ENCODE results near the gene FOXL2.

FOXL2 gene

DNA sequence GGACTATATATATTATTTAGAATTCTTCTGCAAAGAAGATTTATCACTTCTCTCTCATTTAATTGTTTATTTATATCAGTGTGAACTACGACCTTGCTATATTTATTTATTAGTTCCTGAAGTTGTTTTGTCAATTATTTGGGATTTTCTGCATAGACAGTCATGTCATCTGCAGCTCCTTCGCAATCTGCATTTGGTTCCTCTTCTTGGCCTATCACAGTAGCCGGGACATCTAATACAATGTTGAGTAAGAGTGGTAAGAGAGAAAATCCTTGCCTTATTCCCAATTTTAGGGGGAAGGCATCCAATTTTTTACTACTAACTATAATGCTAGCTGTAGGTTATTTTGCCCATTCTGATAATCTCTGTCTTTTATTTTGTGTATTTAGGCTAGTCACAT is 39.4 kb downstream of the FOXL2 start:
- Histone ChIP-seq H3K36me3 (ENCODE audit: control insufficient read depth, insufficient read depth, low read length, severe bottlenecking) (no peaks in the 10 kb centered on the region), H3K9ac (ENCODE audit: low read length) (no peak overlapping the region), H3K9me3 (ENCODE audit: control insufficient read depth, low read length) (no peaks in the 10 kb centered on the region), H3K4me3 (ENCODE audit: low read length) (no peak overlapping the region), H3K4me1 (ENCODE audit: control insufficient read depth, insufficient read depth, low read length) (no peaks in the 10 kb centered on the region), H3K27me3 (replicated peaks; ENCODE audit: control insufficient read depth, insufficient read depth, low read length) (no peaks in the 10 kb centered on the region)
- DNase-seq (ENCODE audit: low read depth), result no peak

DNA sequence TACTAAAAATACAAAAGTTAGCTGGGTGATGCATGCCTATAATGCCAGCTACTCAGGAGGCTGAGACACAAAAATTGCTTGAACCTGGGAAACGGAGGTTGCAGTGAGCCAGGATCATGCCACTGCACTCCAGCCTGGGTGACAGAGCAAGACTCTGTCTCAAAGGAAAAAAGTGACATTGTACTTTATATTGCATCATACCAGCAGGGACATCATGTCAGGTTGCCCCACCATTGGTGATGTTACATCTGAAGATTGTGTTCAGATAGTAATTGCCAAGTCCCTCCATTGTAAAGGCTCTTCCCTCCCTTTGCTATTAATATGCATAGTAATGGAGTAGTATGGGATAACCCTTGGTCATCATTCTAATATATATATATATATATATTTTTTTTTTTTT is 44.8 kb downstream of the FOXL2 start:
- Histone ChIP-seq H3K27me3 (replicated peaks; ENCODE audit: control insufficient read depth, insufficient read depth, low read length) (no peaks in the 10 kb centered on the region), H3K9me3 (ENCODE audit: control insufficient read depth, low read length) (no peaks in the 10 kb centered on the region), H3K4me1 (ENCODE audit: control insufficient read depth, insufficient read depth, low read length) (peaks cover 30% of the 10 kb centered on the region), H3K4me3 (ENCODE audit: low read length) (no peak overlapping the region), H3K9ac (ENCODE audit: low read length) (no peak overlapping the region), H3K36me3 (ENCODE audit: control insufficient read depth, insufficient read depth, low read length, severe bottlenecking) (no peaks in the 10 kb centered on the region)
- DNase-seq (ENCODE audit: low read depth), result no peak

DNA sequence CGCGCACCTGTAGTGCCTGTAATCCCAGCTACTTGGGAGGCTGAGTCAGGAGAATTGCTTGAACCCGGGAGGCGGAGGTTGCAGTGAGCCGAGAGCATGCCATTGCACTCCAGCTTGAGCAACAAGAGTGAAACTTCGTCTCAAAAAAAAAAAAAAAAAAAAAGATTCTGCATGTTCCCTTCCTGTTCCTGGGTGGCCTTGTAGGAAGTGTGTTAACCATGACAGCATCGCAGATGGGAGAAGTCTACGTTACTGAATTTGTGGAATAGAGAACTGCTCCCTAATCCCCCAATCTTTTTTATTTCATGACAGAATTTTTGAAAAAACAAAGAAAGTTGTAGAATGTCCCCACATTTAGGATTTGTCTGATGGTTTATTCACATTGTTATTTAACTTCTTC is 45.4 kb downstream of the FOXL2 start:
- Histone ChIP-seq H3K4me3 (ENCODE audit: low read length) (no peak overlapping the region), H3K9ac (ENCODE audit: low read length) (no peak overlapping the region), H3K4me1 (ENCODE audit: control insufficient read depth, insufficient read depth, low read length) (peaks cover 30% of the 10 kb centered on the region), H3K9me3 (ENCODE audit: control insufficient read depth, low read length) (no peaks in the 10 kb centered on the region), H3K36me3 (ENCODE audit: control insufficient read depth, insufficient read depth, low read length, severe bottlenecking) (no peaks in the 10 kb centered on the region), H3K27me3 (replicated peaks; ENCODE audit: control insufficient read depth, insufficient read depth, low read length) (no peaks in the 10 kb centered on the region)
- DNase-seq (ENCODE audit: low read depth), result no peak

DNA sequence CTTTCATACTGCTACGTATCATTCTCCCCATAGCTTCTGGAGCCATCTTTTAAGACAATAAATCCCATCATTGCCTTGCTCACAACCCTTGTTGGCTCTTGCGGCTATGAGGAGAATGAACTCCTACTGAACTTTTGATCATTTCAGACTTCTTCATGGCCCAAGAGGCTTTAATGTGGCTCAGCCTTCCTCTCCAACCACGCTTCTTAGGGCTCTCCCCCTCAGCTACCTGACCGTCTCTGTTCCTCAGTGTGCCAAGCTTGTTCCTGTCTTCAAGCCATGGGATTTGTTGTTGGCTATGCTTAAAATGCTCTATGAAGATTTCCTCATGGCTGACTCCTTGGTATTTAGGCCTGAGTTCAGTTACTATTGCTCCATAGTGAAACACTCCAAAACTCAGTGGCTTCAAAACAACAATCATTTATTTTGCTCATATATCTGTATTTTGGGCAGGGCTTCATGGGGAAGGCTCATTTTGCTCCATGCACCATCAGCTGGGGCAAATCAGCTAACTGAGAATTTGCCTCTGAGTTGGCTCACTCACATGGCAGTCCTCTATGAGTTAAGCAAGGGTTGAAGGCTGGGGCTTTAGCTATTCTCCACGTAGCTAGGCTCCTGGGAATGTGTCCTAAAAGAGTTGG is 47.5 kb downstream of the FOXL2 start:
- H3K36me3 ChIP-seq (ENCODE audit: control insufficient read depth, insufficient read depth, low read length, severe bottlenecking), result no peaks in the 10 kb centered on the region
- H3K9me3 ChIP-seq (ENCODE audit: control insufficient read depth, low read length), result no peaks in the 10 kb centered on the region
- peak; percentile 36 for DNase-seq (ENCODE audit: low read depth)
- no peaks in the 10 kb centered on the region for H3K27me3 ChIP-seq (replicated peaks; ENCODE audit: control insufficient read depth, insufficient read depth, low read length)
- H3K9ac ChIP-seq (ENCODE audit: low read length), result no peak overlapping the region
- H3K4me1 ChIP-seq (ENCODE audit: control insufficient read depth, insufficient read depth, low read length), result peaks cover 30% of the 10 kb centered on the region
- peak overlapping the region; percentile 25 for H3K4me3 ChIP-seq (ENCODE audit: low read length)

DNA sequence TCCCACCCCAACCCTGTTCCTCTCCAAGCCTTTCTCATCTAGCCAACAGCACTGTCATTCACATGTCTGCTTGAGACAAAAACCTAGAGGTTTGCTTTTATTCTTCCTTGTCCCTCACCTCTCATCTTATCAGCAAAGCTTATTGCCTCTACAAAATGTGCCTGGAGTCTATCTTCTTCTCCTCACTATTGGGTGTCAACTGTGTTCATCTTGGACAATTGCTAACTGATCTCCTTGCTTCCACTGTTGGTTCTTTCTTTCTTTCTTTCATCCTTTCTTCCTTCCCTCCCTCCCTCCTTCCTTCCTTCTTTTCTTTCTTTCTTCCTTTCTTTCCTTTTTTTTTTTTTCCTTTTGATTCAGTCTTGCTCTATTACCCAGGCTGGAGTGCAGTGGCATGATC is 48.2 kb downstream of the FOXL2 start:
- H3K27me3 ChIP-seq (replicated peaks; ENCODE audit: control insufficient read depth, insufficient read depth, low read length), result no peaks in the 10 kb centered on the region
- DNase-seq (ENCODE audit: low read depth), result no peak
- H3K4me1 ChIP-seq (ENCODE audit: control insufficient read depth, insufficient read depth, low read length), result peaks cover 30% of the 10 kb centered on the region
- H3K36me3 ChIP-seq (ENCODE audit: control insufficient read depth, insufficient read depth, low read length, severe bottlenecking), result no peaks in the 10 kb centered on the region
- no peak overlapping the region for H3K9ac ChIP-seq (ENCODE audit: low read length)
- H3K4me3 ChIP-seq (ENCODE audit: low read length), result no peak overlapping the region
- H3K9me3 ChIP-seq (ENCODE audit: control insufficient read depth, low read length), result no peaks in the 10 kb centered on the region

DNA sequence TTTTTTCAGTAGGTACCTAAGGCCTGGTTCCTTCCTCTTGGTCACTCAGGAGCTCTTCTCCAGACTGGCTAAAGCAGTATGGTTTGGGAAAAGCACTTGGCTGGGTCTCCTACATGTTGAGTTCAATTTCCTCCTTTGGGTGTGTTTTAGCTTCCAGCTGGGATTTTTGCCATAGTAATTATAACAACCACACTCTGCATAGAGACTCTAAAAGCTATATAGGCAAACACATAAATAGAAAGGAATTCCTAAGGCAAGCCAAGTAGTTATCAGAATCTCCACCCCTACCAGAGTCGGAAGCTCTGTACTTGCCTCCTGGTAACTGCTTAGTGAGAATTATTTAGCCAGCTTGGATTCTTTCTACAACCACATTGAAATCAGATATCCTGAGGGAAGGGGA is 48.6 kb downstream of the FOXL2 start:
- no peaks in the 10 kb centered on the region for H3K9me3 ChIP-seq (ENCODE audit: control insufficient read depth, low read length)
- DNase-seq (ENCODE audit: low read depth), result peak; percentile 57
- H3K27me3 ChIP-seq (replicated peaks; ENCODE audit: control insufficient read depth, insufficient read depth, low read length), result no peaks in the 10 kb centered on the region

More for the DNA sequence above, 48.6 kb downstream of the FOXL2 start:
- Histone ChIP-seq H3K36me3 (ENCODE audit: control insufficient read depth, insufficient read depth, low read length, severe bottlenecking) (no peaks in the 10 kb centered on the region), H3K4me3 (ENCODE audit: low read length) (no peak overlapping the region), H3K4me1 (ENCODE audit: control insufficient read depth, insufficient read depth, low read length) (peaks cover 30% of the 10 kb centered on the region), H3K9ac (ENCODE audit: low read length) (no peak overlapping the region)

All from adipocyte (in vitro differentiated cells).